Measurements from ENCODE around the gene KIF19. TPM values are rescaled to one million over a fixed set of nuclear protein-coding genes. Genes with fewer than 3 reads are reported as not detected.
"Not testable (repeated sequence)": the region's sequence is repeated elsewhere in the genome, so short reads cannot be mapped to it uniquely, and the experiment has no call there.

KIF19 gene
- total RNA-seq, 1 experiment from 2014 or later = not detected

GRCh38 chr17:74277935-74278334 lies 48.1 kb upstream of the KIF19 start:
- in situ Hi-C loops (cut with HindIII; ENCODE audit: low pct_unique_long_range_greater_than_20kb, low sequenced_read_pairs) = no loop called here
- Histone ChIP-seq H3K9me3 (ENCODE audit: control insufficient read depth, insufficient read depth, low read depth, low read length) (no peaks in the 10 kb centered on the region), H3K27ac (ENCODE audit: low read length) (no peak overlapping the region), H3K36me3 (ENCODE audit: control insufficient read depth, insufficient read depth, low read length) (no peaks in the 10 kb centered on the region), H3K4me1 (ENCODE audit: control insufficient read depth, insufficient read depth, low read length) (no peaks in the 10 kb centered on the region), H3K4me3 (ENCODE audit: low read depth in 2 of 2, low read length in 2 of 2) (no peak overlapping the region), H3K27me3 (ENCODE audit: control insufficient read depth, insufficient read depth, low read length) (peaks cover 2% of the 10 kb centered on the region; the same call in 1 of the 2 replicates)
- BruUV-seq (replicated peaks) = no TSS peak
- intact Hi-C loops (cut with micrococcal nuclease; ENCODE audit: unreplicated experiment) = no loop called here
- TF ChIP-seq SIN3A (IDR thresholded peaks at IDR 0.05; ENCODE audit: borderline replicate concordance, insufficient read depth, low read depth, low read length) (no peak), POLR2AphosphoS5 (IDR thresholded peaks at IDR 0.05; ENCODE audit: low read depth, low read length) (no peak), TCF7L2 (IDR thresholded peaks at IDR 0.05; ENCODE audit: low read depth, low read length) (no peak), REST (IDR thresholded peaks at IDR 0.05; ENCODE audit: insufficient read depth in 1 of 2, low read depth in 2 of 2, low read length in 1 of 2) (no peak)
- TF ChIP-seq, protein P1, sequence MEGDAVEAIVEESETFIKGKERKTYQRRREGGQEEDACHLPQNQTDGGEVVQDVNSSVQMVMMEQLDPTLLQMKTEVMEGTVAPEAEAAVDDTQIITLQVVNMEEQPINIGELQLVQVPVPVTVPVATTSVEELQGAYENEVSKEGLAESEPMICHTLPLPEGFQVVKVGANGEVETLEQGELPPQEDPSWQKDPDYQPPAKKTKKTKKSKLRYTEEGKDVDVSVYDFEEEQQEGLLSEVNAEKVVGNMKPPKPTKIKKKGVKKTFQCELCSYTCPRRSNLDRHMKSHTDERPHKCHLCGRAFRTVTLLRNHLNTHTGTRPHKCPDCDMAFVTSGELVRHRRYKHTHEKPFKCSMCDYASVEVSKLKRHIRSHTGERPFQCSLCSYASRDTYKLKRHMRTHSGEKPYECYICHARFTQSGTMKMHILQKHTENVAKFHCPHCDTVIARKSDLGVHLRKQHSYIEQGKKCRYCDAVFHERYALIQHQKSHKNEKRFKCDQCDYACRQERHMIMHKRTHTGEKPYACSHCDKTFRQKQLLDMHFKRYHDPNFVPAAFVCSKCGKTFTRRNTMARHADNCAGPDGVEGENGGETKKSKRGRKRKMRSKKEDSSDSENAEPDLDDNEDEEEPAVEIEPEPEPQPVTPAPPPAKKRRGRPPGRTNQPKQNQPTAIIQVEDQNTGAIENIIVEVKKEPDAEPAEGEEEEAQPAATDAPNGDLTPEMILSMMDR (IDR thresholded peaks at IDR 0.05) = no peak
- CTCF ChIA-PET = no interaction called here
- POLR2A ChIA-PET = no interaction called here
- DNase-seq (ENCODE audit: low read depth, low spot score) (no peak), ATAC-seq (no peak)

DNA sequence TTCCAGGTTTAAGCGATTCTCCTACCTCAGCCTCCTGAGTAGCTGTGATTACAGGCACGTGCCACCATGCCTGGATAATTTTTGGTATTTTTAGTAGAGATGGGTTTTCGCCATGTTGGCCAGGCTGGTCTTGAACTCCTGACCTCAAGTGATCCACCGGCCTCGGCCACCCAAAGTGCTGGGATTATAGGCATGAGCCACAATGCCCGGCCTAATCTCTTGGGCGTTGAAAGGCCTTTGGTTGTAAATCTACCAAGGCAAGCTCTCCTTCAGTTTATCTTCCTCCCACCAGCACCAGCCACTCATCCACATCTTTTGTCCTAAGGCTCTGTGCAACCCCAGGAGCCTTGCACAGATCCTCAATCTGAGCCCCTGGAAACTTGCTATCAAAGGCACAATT lies 46.4 kb upstream of the KIF19 start:
- DNase-seq (ENCODE audit: low read depth, low spot score); H3K36me3 ChIP-seq (ENCODE audit: control insufficient read depth, insufficient read depth, low read length); H3K4me3 ChIP-seq (ENCODE audit: low read depth in 2 of 2, low read length in 2 of 2); CTCF ChIA-PET; BruUV-seq (replicated peaks); H3K9me3 ChIP-seq (ENCODE audit: control insufficient read depth, insufficient read depth, low read depth, low read length); intact Hi-C loops (cut with micrococcal nuclease; ENCODE audit: unreplicated experiment); ATAC-seq; in situ Hi-C loops (cut with HindIII; ENCODE audit: low pct_unique_long_range_greater_than_20kb, low sequenced_read_pairs); H3K4me1 ChIP-seq (ENCODE audit: control insufficient read depth, insufficient read depth, low read length); H3K27me3 ChIP-seq (ENCODE audit: control insufficient read depth, insufficient read depth, low read length); POLR2A ChIA-PET; H3K27ac ChIP-seq (ENCODE audit: low read length): not testable (repeated sequence)

DNA sequence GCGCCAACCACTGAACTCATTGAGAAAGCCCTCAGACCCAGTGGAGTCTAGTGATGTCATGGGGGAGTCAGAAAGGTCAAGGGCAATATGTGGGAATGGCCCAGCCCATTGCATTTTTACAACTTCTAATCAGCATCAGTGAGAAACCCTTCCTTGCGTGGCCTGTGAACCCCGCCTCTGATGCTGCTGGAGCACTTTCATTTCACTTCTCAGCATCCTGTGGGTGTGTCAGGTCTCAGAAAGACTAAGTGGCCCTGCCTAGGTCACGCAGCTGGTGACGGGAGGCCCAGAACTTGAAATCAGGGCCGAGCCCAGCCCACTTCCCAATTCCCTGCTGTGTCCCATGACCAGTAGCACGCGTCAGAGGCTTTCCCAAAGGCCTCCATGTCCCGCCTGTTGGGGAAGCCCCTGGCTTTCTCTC lies 45.9 kb upstream of the KIF19 start:
- intact Hi-C loops (cut with micrococcal nuclease; ENCODE audit: unreplicated experiment) = no loop called here
- no peaks in the 10 kb centered on the region for H3K27me3 ChIP-seq (ENCODE audit: control insufficient read depth, insufficient read depth, low read length)
- ChIA-PET POLR2A (no interaction called here), CTCF (interaction anchor here (0.6 kb wide), 1 partner anchor 378 kb away, joined by 7 read pairs; no protein-coding TSS in a partner anchor)
- ATAC-seq = no peak
- H3K4me1 ChIP-seq (ENCODE audit: control insufficient read depth, insufficient read depth, low read length) = no peaks in the 10 kb centered on the region; the same call in 1 of the 2 replicates
- DNase-seq (ENCODE audit: low read depth, low spot score) = no peak
- TF ChIP-seq SIN3A (IDR thresholded peaks at IDR 0.05; ENCODE audit: borderline replicate concordance, insufficient read depth, low read depth, low read length) (no peak), REST (IDR thresholded peaks at IDR 0.05; ENCODE audit: insufficient read depth in 1 of 2, low read depth in 2 of 2, low read length in 1 of 2) (no peak), POLR2AphosphoS5 (IDR thresholded peaks at IDR 0.05; ENCODE audit: low read depth, low read length) (no peak), TCF7L2 (IDR thresholded peaks at IDR 0.05; ENCODE audit: low read depth, low read length) (no peak)
- TF ChIP-seq, protein P1 (IDR thresholded peaks at IDR 0.05) = no peak
- H3K27ac ChIP-seq (ENCODE audit: low read length) = no peak overlapping the region
- no TSS peak for BruUV-seq (replicated peaks)
- H3K9me3 ChIP-seq (ENCODE audit: control insufficient read depth, insufficient read depth, low read depth, low read length) = no peaks in the 10 kb centered on the region
- in situ Hi-C loops (cut with HindIII; ENCODE audit: low pct_unique_long_range_greater_than_20kb, low sequenced_read_pairs) = no loop called here
- H3K4me3 ChIP-seq (ENCODE audit: low read depth in 2 of 2, low read length in 2 of 2) = no peak overlapping the region
- H3K36me3 ChIP-seq (ENCODE audit: control insufficient read depth, insufficient read depth, low read length) = no peaks in the 10 kb centered on the region
